ENCODE data around the gene TADA1.
"Not testable (repeated sequence)": the region's sequence is repeated elsewhere in the genome, so short reads cannot be mapped to it uniquely, and the experiment has no call there.

The TADA1 gene

DNA sequence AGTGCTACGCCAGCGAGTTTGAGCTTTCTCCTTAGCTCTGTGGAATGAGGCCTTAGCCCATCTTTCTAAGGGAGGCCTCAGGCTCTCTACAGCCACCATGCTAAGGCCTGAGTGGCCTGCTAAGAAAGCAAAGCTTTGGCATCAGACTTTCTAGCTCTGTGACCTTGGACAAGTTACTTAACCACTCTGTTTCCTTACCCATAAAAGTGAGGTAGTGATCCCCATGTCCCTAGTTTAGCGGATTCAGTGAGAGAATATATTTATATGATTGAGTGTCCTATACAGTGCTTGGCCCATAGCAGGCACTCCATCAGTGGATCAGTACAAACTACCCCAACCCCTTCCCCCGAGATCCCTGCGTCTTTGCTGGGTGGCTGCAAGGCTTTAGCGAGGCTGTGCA lies 32.7 kb downstream of the TADA1 start:
- DNase-seq = no peak

DNA sequence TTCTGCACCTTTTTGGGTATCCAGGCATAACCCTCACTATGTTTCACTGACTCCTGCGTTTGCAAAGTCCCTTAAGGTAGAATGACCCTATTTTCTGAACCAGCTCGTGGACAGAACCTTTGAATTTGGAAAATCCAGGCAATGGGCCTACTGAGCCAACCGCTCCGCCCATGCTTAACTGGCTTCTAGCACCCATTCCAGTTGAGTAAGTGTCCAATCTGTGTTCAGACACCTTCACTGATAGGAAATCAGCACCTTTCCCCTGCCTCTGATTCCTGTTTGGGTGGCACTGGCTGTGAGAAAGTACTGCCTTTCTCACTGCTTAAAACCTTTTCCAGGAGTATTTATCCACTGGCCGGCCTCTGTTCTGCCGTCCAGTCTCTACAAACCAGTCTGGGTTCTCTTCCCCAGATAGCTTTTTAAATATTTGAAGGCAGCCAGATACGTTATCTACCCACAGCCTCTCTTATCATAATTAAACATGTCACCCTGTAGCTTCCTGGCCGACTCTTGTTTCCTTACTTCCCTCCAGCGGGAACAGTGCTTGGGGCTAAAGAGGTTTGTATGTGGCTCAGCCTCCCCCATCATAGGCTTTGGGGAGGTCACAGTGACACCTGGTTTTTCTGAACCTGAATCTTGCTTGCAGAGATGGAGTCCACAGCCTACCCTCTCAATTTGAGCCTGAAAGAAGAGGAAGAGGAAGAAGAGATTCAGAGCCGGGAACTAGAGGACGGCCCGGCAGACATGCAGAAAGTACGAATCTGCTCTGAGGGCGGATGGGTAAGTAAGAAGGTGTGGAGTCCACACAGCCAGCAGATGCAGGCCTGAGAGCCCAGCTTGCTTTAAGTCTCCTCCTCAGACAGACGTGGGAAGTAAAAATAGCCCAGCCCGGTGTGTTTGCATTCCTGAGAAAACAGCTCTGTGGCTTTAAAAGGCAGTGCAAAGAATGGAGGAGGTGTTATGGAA lies 35.5 kb downstream of the TADA1 start:
- DNase-seq = no peak

DNA sequence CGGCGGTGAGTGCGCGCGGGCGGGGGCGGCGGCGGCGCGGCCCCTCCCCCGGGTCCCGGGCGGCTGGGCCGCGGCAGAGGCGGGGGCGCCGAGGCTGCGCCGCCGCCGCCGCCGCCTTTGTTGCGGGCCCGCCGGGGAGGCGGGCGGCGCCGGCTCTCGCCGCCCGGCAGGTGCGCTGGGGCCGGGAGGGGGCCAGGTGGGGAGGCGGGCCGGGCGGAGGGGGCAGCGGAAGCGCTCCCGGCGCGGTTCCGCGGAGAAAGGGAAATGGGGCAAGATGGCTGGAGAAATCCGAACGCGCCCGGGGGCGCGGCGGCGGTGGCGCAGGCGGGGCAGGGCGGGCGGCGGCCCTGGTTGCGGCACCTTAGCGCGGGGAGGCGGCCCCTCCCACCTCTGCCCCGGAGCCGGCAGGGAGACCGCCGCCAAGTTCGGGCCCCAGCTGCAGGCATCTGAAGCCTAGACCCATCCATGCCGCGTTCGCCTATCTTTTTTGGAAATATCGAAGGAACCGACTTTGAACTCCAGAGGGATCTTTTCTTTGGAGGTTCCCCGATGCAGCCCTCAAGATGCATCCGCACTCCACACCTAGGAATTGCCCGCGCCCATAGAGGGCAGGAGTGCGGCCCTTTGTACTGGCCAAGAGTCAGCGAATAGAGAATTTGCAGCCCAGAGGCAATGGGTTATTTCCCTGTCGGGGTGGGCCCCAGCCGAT lies 36.3 kb downstream of the TADA1 start:
- peak; percentile 38 for DNase-seq

DNA sequence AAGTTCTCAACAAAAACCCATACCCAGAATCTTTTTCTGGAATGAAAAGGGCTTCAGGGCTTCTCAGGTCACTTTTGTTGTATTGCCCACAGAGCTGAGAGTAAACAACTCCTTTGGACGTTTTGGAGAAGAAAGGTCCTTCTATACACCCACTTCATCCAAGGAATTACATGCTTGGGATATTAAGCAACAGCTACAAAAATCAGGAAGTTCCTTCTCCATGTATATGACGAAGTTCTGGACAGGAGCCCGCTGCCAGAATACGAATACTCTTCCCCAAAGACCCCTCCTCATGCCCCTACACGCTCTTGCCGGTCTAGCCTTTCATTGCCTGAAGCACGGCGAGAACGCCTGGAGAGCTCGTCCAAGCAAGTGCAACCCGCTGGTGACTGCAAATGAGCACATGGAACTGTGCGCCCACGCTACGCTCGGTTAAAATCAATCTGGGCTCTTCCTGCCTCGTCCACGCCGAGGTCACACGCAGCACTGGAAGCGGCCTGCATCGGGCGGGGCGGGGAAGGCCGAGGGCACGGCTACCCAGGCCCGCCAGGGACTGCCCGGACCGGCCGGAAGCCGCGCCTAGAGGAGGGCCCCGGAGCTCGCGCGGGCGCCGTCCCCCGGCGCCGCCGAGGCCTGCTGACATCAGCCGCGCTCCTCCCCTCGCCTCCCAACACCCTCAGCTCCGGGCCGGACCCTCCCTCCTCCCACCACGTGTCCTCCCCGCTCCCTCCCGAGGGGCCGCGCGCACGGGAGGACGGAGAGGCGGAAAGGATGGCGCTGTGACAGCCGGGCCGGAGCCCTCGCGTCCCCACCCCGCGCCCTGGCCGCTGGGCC lies 37.1 kb downstream of the TADA1 start, which contains the start of gene POGK:
TSS of gene POGK (plus strand) at position 710 of the 834 bp plus-strand sequence. CDS start 1,482 bp downstream, outside the sequence.
- DNase-seq = peak; percentile 70

DNA sequence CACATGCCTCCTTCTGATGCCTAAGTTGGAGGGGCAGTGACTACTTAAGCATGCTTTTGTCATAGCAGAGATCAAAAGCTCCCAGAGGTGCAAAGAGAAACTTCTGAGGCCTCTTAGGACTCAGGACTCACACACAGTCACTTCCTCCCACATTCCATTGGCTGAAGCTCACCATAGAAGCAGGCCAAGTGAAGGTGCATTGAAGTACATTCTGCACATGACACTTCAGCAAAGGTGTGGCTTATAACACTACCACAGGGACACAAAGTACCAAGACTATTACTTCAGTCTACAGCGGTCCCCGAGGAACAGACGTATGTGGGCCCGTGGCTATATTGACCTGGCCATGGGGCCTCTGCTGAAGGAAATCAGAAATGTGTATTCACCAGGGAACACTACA lies 39.3 kb downstream of the TADA1 start:
- DNase-seq = no peak

DNA sequence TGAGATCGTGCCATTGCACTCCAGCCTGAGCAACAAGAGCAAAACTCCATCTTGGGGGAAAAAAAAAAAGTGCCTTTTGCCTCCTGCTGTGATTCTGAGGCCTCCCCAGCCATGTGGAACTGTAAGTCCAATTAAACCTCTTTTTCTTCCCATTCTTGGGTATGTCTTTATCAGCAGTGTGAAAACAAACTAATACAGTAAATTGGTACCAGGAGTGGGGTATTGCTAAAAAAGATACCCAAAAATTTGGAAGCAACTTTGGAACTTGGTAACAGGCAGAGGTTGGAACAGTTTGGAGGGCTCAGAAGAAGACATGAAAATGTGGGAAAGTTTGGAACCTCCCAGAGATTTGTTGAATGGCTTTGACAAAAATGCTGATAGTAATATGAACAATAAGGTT lies 46.3 kb downstream of the TADA1 start:
- DNase-seq = not testable (repeated sequence)

DNA sequence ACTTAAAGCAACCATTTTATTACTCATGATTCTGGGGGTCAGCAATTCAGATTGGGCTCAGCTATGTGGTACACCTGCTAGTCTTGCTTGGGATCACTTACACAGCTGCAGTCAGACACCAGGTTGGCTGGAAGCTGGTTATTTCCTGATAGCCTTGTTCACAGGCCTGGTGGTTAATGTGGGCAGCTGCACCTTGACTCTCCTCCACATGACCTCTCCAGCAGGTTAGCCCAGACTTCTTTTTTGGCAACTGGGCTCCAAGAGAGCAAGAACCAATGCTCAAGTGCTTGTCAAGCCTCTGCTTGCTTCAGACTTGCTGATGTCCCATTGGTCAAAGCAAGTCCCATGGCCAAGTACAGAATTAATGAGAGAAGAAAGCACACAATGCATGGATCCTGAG lies 48.6 kb downstream of the TADA1 start:
- DNase-seq = no peak

DNA sequence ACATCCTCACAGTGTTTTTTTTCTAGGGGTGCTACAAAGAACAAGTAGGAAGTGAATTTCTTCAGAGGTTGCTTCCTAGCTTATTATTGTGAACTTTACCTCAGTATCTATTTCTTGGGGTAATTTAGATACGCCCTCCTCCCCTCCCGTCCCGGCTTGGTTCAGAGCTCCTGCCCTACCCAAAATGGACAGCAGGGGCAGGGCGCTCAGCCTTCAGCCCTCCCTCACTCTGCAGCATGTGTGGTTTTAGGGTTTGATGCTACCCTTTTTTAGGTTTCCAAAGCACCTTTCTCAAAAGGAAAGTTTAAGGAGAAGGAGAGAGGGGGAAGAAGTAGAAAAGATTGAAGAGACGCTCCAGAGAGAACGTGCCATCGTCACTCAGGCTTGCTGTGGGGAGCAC lies 53.7 kb downstream of the TADA1 start:
- no peak for DNase-seq

DNA sequence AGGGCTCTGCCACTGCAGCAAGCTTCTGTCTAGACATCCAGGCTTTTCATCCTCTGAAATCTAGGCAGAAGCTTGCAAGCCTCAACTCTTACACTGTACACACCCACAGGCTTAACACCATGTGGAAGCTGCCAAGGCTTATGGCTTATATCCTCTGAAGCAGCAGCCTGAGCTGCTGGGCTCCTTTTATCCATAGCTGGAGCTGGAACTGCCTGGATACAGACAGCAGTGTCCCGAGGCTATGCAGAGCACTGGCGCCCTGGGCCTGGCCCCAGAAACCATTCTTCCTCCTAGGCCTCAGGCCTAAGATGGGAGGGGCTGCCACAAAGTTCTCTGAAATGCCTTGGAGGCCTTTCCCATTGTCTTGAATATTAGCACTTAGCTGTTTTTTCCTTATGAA lies 56.1 kb downstream of the TADA1 start:
- no peak for DNase-seq

DNA sequence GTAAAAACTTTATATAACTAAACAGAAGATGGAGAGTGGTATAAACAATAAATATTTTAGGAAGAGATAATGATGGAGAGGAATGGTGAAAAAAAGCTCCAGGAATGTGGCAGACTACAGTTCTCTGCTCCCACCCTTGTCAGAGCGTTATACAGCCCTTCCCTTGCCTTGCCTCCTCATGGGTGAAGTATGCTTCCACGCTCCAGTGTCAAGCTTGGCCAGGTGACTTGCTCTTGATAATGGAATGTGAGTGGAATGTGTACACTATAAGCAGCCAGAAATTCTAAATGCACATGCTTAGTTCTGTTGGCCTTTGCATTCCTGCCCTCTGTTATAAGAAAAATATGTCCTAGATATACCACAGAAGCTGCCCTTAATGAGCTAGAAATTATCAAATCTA lies 61.5 kb downstream of the TADA1 start:
- no peak for DNase-seq

DNA sequence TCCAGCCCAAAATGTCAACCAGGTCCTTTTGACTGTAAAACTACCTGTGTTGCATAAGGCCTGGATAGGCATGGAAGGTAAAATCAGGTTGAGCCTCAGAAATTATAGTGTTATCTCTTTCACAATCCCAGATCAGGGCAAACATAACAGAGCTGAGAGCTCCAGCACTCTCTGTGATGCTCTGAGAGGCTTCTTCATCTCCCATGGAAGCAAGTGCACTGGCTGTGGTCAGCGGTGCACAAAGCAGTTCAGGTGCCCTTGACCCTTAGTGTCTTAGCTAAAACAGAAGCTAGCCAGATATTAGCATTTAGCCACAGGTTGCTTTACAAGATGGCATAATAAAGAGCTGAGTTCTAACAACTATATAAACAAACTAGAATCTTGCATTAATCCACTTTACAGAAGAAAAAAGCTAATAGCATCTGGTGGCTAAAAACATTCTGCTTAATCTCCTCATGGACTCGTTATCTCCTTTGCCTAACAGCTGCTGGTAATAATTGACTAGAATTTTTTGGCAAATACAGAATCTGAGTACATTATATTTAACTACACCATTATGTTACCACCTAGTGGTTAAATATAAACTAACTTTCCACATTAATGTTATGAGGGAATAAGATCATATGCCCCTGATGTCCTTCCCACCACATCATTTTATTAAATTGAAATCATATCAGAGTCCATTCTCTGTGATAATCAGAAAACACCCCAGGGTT lies 62.4 kb downstream of the TADA1 start:
- DNase-seq = no peak

DNA sequence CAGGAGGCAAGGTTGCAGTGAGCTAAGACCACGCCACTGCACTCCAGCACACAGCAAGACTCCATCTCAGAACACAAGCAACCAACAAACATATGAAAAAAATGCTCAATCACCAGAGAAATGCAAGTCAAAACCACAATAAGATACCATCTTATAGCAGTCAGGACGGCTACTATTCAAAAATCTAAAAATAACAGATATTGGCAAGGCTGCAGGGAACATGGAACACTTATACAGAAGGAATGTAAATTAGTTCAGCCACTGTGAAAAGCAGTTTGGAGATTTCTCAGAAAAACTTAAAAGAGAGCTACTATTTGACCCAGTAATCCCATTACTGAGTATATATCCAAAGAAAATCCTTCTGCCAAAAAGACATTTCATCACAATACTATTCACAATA lies 64.4 kb downstream of the TADA1 start:
- DNase-seq = no peak

DNA sequence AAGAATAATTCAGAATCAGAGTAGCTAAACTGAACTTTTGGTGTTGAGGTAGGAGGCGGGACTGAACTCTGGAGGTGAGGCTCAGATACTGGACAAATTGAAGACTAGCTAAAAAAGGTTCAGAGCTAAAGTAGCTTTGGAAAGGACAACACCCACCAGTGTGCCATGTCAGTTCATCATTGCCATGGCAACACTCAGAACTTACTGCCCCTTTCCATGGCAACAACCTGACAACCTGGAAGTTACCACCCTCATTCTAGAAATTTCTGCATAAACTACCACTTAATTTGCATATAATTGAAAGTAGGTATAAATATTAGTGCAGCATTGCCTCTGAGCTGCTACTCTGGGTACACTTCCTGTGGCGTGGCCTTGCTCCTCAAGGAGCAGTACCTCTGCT lies 67.1 kb downstream of the TADA1 start:
- no peak for DNase-seq
